Muscle of back (tissue), 11 donors: ENCODE results near the gene IGF2. TPM values are rescaled to one million over a fixed set of nuclear protein-coding genes. Genes with fewer than 3 reads are reported as not detected.
A peak's percentile ranks its signal among the peaks of the same experiment; 100 is the strongest.

Experiments used
- DNase-seq, 3 donors: peaks; one replicate each; pipeline versions ENCODE4 v3.0.0 to v3.0.0-alpha.2; 2013
- polyA plus RNA-seq, 10 donors: library from polyadenylated mRNA; unstranded; fragments of 120-200 nt; gene quantifications; one replicate each; pipeline ENCODE4 v1.2.1, GENCODE V29; 2013; ENCODE audit not compliant: insufficient read length in 10 of 10

IGF2 gene
- polyA plus RNA-seq, 10 donors = 3,184 to 5,148 (median 3,915) TPM

GRCh38 chr11:2172676-2173075, 33.5 kb upstream of the IGF2 start:
- DNase-seq = no peak

- DNase-seq = no peak
These were observed 32.4 kb upstream of the IGF2 start, which contains the start of gene TH for GRCh38 chr11:2171591-2172003. TH (minus strand) TSS chr11:2171815; CDS start chr11:2171786, 29 bp downstream.

GRCh38 chr11:2169626-2170570, 30.7 kb upstream of the IGF2 start:
- no peak for DNase-seq

GRCh38 chr11:2169005-2169378, 29.8 kb upstream of the IGF2 start:
- DNase-seq = no peak

- DNase-seq = no peak
These were observed 29.3 kb upstream of the IGF2 start for GRCh38 chr11:2168286-2169004.

- no peak for DNase-seq
These were observed 28.2 kb upstream of the IGF2 start for GRCh38 chr11:2167141-2168045.

- peak in 1 of 3 donors; percentile 74 for DNase-seq
These were observed 27.1 kb upstream of the IGF2 start for GRCh38 chr11:2166091-2166851.

- DNase-seq = no peak
These were observed 26.4 kb upstream of the IGF2 start for GRCh38 chr11:2165571-2165970.

- no peak for DNase-seq
These were observed 25.8 kb upstream of the IGF2 start for GRCh38 chr11:2164861-2165555.

GRCh38 chr11:2164081-2164480, 24.9 kb upstream of the IGF2 start:
- no peak for DNase-seq

- no peak for DNase-seq
These were observed 24.3 kb upstream of the IGF2 start for GRCh38 chr11:2163428-2163978.

- no peak for DNase-seq
These were observed 21.6 kb upstream of the IGF2 start, which contains the start of gene INS for GRCh38 chr11:2160736-2161259. INS (minus strand) TSS chr11:2161209; CDS start chr11:2160971, 238 bp downstream.

GRCh38 chr11:2159536-2160413, 20.6 kb upstream of the IGF2 start:
- DNase-seq = no peak

- no peak for DNase-seq
These were observed 19.8 kb upstream of the IGF2 start for GRCh38 chr11:2158966-2159365.

GRCh38 chr11:2158296-2158737, 19.1 kb upstream of the IGF2 start:
- no peak for DNase-seq

GRCh38 chr11:2157294-2158040, 18.3 kb upstream of the IGF2 start:
- DNase-seq = no peak

GRCh38 chr11:2156416-2157182, 17.4 kb upstream of the IGF2 start:
- peak in 2 of 3 donors; percentile 68 to 74 for DNase-seq
